Pons (tissue), 1 donor: Measurements from ENCODE around the gene NPL.

Experiments used
- DNase-seq: peaks from one replicate; pipeline ENCODE4 v3.0.0-alpha.2; 2016; ENCODE audit warnings: low spot score

The NPL gene

DNA sequence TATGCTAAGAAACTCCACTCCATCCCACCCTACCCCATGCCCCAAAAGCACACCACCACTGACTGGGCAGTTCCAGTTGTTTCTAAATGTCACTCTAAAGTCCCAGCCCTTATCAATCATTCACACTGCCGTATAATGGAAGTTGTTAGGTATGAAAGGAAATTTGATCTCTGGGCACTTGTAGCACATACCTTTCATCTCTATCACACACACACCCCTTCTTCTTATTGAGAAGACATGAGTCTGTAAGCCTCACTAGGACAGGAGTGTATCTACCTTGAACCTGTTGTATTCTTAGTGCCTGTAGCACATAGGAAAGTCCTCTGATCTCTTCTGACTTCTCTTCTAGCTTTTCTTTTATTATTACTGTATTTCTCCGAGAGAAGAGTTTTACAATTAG is 27.3 kb downstream of the NPL start:
- no peak for DNase-seq

DNA sequence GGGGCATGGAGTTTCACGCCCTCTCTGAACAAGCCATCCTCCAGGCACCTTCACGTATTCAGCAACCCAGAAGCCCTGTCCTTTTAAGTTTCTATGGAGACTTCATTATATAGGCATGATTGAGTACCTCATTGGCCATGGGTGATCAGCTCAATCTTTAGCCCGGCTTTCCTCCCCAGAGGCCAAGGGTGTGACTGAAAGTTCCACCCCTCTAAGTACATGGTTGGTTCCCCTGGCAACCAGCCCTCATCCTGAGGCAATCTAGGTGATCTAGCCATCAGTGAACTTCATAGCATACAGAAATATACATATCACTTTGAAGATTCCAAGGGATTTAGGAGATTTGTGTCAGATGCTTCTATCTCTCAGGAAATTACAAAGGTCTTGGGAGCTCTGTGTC is 28.2 kb downstream of the NPL start:
- no peak for DNase-seq

GRCh38 chr1:182823220-182823619 is 33.6 kb downstream of the NPL start:
- no peak for DNase-seq

- no peak for DNase-seq
Measured at GRCh38 chr1:182826892-182827291, 37.3 kb downstream of the NPL start.

- no peak for DNase-seq
Measured at GRCh38 chr1:182829285-182829932, 39.8 kb downstream of the NPL start.

DNA sequence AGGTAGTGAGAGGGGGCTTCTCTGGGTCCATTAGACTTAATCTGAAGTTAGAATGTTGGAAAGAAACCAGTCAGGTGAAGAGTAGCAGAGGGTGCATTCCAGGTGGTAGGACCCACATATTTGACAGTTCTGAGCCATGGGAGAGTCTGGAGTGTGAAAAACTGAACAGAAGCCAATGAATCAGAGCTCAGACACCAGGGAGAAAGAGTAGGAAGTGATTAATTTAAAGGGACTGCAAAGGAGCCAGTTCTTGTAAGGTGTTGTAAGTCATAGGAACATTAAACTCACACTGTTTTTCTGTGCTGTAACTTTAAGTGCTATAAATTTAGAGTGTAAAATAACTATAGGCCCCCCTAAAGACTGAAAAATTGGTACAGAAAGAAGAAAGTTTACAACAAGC is 43.7 kb downstream of the NPL start:
- DNase-seq: no peak

- no peak for DNase-seq
Measured at GRCh38 chr1:182834326-182834725, 44.8 kb downstream of the NPL start.

GRCh38 chr1:182835806-182836205 is 46.2 kb downstream of the NPL start:
- no peak for DNase-seq

GRCh38 chr1:182839209-182840066 is 49.9 kb downstream of the NPL start, which contains the start of gene DHX9:
DHX9 (plus strand) TSS chr1:182839347; CDS start chr1:182842567, 3,220 bp downstream.
- DNase-seq: peak; percentile 84

GRCh38 chr1:182841368-182841988 is 51.9 kb downstream of the NPL start:
- DNase-seq: no peak

DNA sequence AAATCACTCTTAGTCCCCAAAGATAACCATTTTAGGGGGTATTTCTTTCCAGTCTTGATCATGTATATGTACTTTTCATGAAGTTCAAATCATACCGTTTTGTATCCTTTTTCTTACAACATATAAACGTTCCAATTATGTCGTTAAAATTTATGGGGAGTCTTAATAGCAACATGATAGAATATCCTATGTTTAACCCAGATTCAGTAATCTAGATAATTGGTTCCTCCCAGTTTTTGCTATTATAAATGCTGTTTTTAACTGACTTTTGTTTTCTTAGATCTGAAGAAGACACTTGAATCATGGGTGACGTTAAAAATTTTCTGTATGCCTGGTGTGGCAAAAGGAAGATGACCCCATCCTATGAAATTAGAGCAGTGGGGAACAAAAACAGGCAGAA is 52.7 kb downstream of the NPL start:
- no peak for DNase-seq

DNA sequence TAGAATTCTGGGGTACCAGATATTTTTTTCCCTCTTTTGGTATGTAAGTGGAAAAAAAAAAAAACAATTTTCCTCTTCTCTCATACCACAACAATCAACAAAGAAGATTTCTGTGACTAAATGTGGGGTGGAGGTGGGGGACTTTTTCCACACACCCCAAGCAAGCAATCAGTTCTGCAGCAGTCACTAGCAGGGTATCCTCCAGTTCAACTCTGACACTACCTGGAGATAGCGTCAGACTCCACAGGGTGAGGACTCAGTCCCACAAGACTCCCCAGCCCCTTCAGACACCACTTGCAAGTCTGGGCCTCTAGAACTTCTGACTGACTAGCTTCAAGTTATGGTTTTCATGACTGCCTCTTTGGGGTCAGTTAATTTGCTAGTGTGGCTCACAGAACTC is 55.8 kb downstream of the NPL start:
- no peak for DNase-seq

DNA sequence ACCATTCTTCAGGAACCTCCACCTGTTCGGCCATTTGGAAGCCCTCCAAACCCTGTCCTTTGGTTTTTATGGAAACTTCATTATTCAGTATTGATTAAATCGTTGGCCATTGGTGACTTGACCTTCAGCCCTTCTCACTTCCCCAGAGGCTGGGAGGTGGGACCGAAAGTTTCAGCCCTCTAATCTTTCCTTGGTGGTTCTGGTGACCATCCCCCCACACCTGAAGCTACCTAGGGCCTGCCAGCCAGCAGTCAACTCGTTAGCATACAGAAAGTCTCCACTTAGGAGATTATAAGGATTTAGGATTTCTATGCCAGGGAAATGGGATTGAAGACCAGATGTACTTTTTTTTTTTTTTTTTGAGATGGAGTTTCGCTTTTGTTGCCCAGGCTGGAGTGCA is 56.3 kb downstream of the NPL start:
- DNase-seq: no peak

DNA sequence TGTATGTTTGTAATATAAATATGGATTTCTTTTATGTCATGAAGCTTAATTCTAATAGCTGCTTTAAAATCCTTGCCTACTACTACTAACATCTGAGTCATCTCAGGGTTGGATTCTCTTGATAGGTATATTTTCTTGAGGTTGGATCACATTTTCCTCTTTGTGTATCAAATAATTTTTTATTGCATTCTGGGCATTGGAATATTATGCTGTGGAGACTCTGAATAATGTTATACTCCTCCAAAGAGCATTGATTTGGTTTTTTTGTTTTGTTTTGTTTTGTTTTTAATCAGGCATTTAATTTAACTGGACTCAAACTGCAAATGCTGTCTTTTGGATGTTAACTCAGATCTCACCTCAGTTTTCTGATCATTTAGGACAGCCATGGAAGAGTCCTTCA is 57.5 kb downstream of the NPL start:
- DNase-seq: no peak

- no peak for DNase-seq
Measured at GRCh38 chr1:182848736-182849135, 59.2 kb downstream of the NPL start.

DNA sequence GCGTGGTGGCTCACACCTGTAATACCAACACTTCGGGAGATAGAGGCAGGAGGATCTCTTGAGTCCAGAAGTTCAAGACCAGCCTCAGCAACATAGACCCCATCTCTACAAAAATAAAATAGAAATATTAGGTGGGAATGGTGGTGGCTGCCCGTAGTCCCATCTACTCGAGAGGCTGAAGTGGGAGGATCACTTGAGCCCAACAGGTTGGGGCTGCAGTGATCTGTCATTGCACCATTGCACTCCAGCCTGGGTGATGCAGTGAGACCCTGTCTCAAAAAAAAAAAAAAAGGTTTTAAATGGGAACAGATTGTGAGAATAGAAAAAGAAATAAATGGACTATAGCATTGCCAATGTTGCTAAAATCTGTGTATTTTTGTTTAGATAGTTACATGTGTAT is 60.7 kb downstream of the NPL start:
- no peak for DNase-seq

DNA sequence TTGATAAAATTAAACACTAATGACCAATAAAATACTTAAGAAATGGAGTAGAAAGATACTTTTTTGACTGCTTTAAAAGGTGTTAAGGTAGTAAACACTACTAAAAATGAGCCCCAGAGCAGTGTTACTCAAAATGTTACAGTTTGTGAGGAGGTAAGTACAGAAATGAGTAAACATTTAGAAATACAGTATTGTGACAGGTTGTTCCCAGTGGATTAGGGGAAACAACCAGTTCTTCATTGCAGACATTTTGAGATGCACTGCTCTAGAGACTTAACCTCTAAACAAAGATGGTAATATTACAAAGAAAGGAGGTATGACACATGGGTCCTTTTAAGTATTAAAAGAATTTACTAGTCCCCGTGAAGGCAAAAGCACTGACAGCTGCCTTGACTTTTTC is 62.3 kb downstream of the NPL start:
- DNase-seq: no peak

DNA sequence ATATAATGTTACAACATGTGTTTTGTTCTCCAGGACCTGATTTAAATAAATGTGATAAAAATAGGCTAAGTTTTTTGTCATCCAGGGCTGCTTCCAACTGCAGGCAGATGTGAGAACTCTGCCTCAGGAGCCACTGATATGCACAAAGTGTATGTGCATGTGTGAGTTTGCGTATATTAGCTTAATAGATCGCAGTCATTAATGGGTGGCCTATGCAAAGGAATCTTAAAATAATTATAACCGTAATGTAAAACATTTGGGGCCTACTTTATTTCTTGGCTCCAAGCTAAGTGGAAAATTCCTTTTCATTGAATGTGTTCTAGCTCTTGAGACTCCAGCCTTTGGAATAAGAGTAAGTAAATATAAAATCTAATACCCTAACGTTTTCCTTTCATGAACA is 66.3 kb downstream of the NPL start:
- no peak for DNase-seq

- no peak for DNase-seq
Measured at GRCh38 chr1:182857212-182857611, 67.6 kb downstream of the NPL start.

- no peak for DNase-seq
Measured at GRCh38 chr1:182860658-182861057, 71.1 kb downstream of the NPL start.

DNA sequence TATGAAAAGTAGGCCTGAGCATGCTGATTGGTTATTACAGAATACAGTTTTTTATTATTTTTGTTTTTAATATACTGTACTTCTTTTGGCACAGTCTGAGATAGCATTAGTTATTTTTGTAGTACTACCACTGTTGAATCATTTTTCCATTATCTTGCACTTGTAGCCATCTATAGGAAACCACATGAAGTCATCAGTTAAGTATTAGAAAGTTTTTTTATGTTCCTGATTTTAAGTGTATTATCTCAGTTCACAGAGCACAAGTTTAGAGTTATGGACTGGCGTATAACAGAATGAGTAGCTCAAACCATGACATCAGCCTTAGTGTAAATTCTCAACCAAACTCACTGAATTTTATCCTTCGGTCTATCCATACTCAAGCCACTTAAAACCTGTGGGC is 72.4 kb downstream of the NPL start:
- DNase-seq: no peak

GRCh38 chr1:182862827-182863226 is 73.3 kb downstream of the NPL start:
- no peak for DNase-seq

DNA sequence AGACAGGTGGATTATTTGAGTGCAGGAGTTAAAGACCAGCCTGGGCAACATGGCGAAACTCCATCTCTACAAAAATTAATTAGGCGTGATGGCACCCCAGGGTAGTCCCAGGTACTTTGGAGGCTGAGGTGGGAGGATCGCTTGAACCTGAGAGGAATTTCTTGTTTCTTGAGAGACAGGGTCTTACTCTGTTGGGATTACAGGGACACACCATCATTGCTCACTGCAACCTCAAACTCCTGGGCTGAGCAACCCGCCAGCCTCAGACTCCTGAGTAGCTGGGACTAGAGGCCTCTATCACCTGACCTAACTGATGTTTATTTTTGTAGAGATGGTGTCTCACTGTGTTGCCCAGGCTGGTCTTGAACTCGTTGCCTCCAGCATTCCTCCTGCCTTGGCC is 74.4 kb downstream of the NPL start:
- DNase-seq: no peak
